Hepatocyte (in vitro differentiated cells): ENCODE results near the gene RPS6KA5.

Experiments used
- CTCF ChIP-seq: fragments of 200-600 bp; sonication (generic); IDR thresholded peaks from 2 replicates; pipeline ENCODE4 v1.5.1; 2016; ENCODE audit warnings: antibody characterized with exemption, mild to moderate bottlenecking; ENCODE audit not compliant: poor library complexity
- EZH2phosphoT487 ChIP-seq: fragments of 200-600 bp; sonication (generic); IDR thresholded peaks from one replicate; pipeline ENCODE4 v1.6.1; 2018; ENCODE audit warnings: antibody characterized with exemption, mild to moderate bottlenecking, low read depth, moderate library complexity; ENCODE audit not compliant: unreplicated experiment, severe bottlenecking

DNA sequence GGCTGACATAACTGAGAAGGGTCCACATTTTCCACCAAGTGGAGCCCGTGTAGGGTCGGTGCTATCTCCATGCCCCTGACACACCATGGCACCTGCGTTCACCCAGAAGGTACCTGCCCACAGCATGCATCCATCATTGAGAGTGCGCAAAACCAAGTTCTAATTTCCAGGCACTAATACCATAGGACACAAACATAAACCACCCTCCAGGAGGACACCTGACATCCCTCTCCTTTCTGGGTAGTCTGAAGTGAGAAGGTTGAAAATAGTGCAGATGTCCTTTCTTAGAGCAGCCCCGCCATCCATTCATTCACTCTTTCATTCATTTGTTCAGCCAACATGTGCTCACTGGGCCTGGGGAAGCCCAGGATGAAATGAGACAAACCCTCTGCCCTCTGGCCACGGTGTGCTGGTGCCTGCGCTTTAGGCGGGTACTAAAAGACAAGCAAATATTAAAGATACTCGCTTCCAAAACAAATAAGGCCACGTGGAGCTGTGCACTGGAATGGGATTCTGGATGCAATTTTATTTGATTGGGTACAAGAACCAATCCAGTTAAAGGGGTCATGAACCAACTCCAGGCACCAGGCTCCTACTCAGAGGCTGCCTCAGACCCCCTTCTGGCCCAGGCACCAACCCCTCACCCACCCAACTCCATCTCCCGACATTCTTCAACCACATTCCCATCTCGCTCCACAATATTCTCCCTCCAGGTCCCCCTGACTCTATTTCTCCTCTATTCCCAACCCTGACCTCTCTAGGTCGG, 245.5 kb downstream of the RPS6KA5 start:
- TF ChIP-seq CTCF (no peak), EZH2phosphoT487 (no peak)
